Transverse colon (tissue), 4 donors: Measurements from ENCODE around the gene POMC. TPM values are rescaled to one million over a fixed set of nuclear protein-coding genes. Genes with fewer than 3 reads are reported as not detected.
A peak's percentile ranks its signal among the peaks of the same experiment; 100 is the strongest.
"Not testable (repeated sequence)": the region's sequence is repeated elsewhere in the genome, so short reads cannot be mapped to it uniquely, and the experiment has no call there.

Experiments used
- DNase-seq: peaks from one replicate; pipeline ENCODE4 v3.0.0-alpha.2; 2019
- H3K27ac ChIP-seq, 4 donors: fragments of 200-600 bp; sonication (generic); 2 replicates each; pipeline ENCODE4 v1.5.1; 2016 to 2018; ENCODE audit warnings: inconsistent platforms in 4 of 4
- H3K27me3 ChIP-seq: fragments of 200-600 bp; sonication (generic); 2 replicates; pipeline ENCODE4 v1.5.1; 2017; ENCODE audit warnings: inconsistent platforms
- H3K36me3 ChIP-seq, 4 donors: fragments of 200-600 bp; sonication (generic); 2 replicates each; pipeline ENCODE4 v1.5.1; 2017 to 2019; ENCODE audit warnings: inconsistent platforms in 4 of 4
- H3K4me1 ChIP-seq, 4 donors: fragments of 200-600 bp; sonication (generic); 2 replicates each; pipeline ENCODE4 v1.5.1; 2017 to 2020; ENCODE audit warnings: inconsistent platforms in 4 of 4
- H3K4me3 ChIP-seq, 4 donors: fragments of 200-600 bp; sonication (generic); 1 replicate in 1 of 4; 2 replicates in 3 of 4; pipeline versions ENCODE4 v1.5.1 to v1.6.1; 2017 to 2019; ENCODE audit warnings: inconsistent platforms in 4 of 4
- H3K9me3 ChIP-seq, 2 donors: fragments of 200-600 bp; sonication (generic); 2 replicates each; pipeline ENCODE4 v1.5.1; 2017 to 2019; ENCODE audit warnings: inconsistent platforms in 2 of 2
- EP300 ChIP-seq: sonication (generic); formaldehyde crosslinking; IDR thresholded peaks from one replicate; pipeline ENCODE4 v1.6.1; 2017; ENCODE audit warnings: antibody characterized with exemption, low read depth
- POLR2A ChIP-seq: fragments of 450-650 bp; IDR thresholded peaks from one replicate; pipeline ENCODE4 v1.6.1; 2016; ENCODE audit warnings: antibody characterized with exemption, mild to moderate bottlenecking, moderate library complexity
- POLR2AphosphoS5 ChIP-seq, 3 donors: sonication (generic); formaldehyde crosslinking; IDR thresholded peaks; one replicate each; pipeline ENCODE4 v1.6.1; 2016; ENCODE audit warnings: antibody characterized with exemption in 3 of 3
- WGBS, 2 donors: methylation state at CpG; one replicate each; pipeline ENCODE4 v1.1.5; 2018; ENCODE audit warnings: low coverage in 1 of 2; 5-methylcytosine and 5-hydroxymethylcytosine counted together
- in situ Hi-C, 4 donors: fragments of 200-750 bp; cut with MboI; loops; one replicate each; pipeline versions ENCODE4 v1.15.0 to v1.15.1; 2017; ENCODE audit warnings: low sequenced_read_pairs in 3 of 4, low pct_ligation_motif_present in 1 of 4, low pct_unique_long_range_greater_than_20kb in 1 of 4
- intact Hi-C: fragments of 100-400 bp; cut with DNase I; formaldehyde crosslinking; loops from one replicate; pipeline ENCODE4 v1.15.1; 2023; ENCODE audit warnings: low total_unique reads
- total RNA-seq, 4 donors: library from RNA; depleted of rRNA; stranded (reverse); fragments of >200 nt; gene quantifications; one replicate each; pipeline ENCODE4 v1.1.0, GENCODE V29; 2016
- TF ChIP-seq, protein P1 (sequence below), 5 experiments: fragments of 200-600 bp in 3 of 5; fragments of 450-650 bp in 2 of 5; sonication (generic) in 3 of 5; IDR thresholded peaks; 1 replicate in 2 of 5; 2 replicates in 3 of 5; pipeline ENCODE4 v1.5.1; 2016 to 2017; ENCODE audit warnings: antibody characterized with exemption in 5 of 5, inconsistent platforms in 3 of 5, mild to moderate bottlenecking in 2 of 5, moderate library complexity in 1 of 5

The POMC gene
- 1 to 10 TPM in 2 of 4 donors, not detected in 2; 7.9 to 9.0 TPM for total RNA-seq

DNA sequence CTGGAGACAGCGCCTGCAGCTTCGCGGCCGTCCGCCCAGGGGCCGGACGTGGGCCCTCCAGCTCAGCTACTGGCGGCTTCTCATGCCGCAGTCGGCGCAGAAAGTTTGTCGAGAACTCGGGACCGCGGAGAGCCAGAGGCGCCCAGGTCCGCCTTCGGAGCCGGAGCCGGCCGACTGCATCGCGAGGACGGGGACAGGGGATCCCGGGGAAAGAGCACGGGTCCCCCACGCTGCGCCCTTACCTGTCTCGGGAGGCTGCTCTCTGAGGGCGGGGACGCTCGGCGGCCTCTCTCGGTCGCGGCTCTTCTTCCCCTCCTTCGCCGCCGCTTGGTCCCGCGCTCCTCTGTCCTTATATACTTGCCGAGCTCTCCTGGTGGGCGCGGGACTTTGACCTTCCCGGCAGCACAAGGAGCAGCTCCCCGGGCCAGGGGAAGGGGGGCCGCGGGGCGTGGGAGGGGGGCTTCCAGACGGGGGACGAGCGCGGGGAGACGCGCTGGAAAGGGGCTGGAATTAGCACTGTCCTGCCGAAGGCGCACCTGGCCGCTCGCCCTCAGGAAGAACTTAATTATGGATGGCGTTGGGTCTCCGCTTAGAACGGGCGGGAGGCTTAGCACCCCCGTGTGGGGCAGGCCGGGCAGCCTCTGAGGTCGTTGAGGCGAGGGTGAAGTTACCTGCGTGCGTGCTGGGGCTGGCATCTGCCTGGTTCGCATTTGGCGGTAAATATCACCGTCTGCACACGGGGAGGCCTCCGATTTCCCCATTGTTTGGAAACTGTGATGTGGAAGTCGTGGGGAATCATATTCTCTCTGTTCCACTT lies at the start of gene POMC:
Gene POMC (minus strand): TSS at position 325 of the 817 bp plus-strand sequence. CDS start 3,808 bp downstream, outside the sequence.
- in situ Hi-C loops = no loop called here
- H3K27ac ChIP-seq = no peak within 1 kb of the TSS
- intact Hi-C loops = no loop called here
- H3K4me3 ChIP-seq = peak within 1 kb of the TSS; percentile 9 to 70 (median 31)
- peak; percentile 13 for DNase-seq
- no peaks in the 10 kb centered on the region for H3K9me3 ChIP-seq
- WGBS, 2 donors = 7% methylated on average over 57 of the region's 75 CpGs; no CpG with 5 or more reads in 1 of the 2 donors
- no peaks in the 10 kb centered on the region for H3K36me3 ChIP-seq
- peaks cover 0 to 13% (median 12%) of the 10 kb centered on the region in 4 donors for H3K4me1 ChIP-seq
- TF ChIP-seq POLR2AphosphoS5 (IDR thresholded peaks at IDR 0.05) (no peak), POLR2A (no peak), EP300 (no peak)
- TF ChIP-seq, protein P1, sequence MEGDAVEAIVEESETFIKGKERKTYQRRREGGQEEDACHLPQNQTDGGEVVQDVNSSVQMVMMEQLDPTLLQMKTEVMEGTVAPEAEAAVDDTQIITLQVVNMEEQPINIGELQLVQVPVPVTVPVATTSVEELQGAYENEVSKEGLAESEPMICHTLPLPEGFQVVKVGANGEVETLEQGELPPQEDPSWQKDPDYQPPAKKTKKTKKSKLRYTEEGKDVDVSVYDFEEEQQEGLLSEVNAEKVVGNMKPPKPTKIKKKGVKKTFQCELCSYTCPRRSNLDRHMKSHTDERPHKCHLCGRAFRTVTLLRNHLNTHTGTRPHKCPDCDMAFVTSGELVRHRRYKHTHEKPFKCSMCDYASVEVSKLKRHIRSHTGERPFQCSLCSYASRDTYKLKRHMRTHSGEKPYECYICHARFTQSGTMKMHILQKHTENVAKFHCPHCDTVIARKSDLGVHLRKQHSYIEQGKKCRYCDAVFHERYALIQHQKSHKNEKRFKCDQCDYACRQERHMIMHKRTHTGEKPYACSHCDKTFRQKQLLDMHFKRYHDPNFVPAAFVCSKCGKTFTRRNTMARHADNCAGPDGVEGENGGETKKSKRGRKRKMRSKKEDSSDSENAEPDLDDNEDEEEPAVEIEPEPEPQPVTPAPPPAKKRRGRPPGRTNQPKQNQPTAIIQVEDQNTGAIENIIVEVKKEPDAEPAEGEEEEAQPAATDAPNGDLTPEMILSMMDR (IDR thresholded peaks at IDR 0.05) = no peak
- H3K27me3 ChIP-seq = peaks cover 84% of the 10 kb centered on the region

DNA sequence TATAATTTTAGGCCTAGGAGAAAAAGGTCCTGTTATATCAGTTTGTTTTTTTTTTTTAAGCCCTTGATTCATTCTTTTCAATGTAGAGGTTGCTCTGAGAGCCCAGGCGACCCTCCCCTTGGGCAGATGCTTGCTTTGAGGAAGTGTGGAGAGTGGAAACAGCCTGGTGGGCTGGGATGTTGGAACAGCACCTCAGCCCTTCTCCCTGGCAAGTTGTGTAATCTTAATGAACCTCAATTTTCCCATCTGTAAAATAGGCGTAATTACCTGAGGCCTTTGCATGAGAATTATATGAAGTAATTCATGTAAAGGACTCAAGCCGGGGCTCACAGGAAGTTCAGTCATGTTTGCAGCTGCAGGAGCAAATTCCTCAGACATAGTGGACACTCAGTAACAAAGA lies 49.7 kb upstream of the POMC start:
- TF ChIP-seq EP300 = no peak
- TF ChIP-seq POLR2AphosphoS5 (IDR thresholded peaks at IDR 0.05) = no peak
- Histone ChIP-seq H3K9me3 (no peaks in the 10 kb centered on the region), H3K27me3 (no peaks in the 10 kb centered on the region), H3K4me1 (peaks cover 0 to 10% (median 7%) of the 10 kb centered on the region in 4 donors), H3K27ac (no peak overlapping the region), H3K36me3 (no peaks in the 10 kb centered on the region), H3K4me3 (no peak overlapping the region)
- DNase-seq = no peak
- in situ Hi-C loops = no loop called here
- intact Hi-C loops = no loop called here
- WGBS, 2 donors = 91 to 100% methylated on average over 2 to 3 of the region's 3 CpGs

DNA sequence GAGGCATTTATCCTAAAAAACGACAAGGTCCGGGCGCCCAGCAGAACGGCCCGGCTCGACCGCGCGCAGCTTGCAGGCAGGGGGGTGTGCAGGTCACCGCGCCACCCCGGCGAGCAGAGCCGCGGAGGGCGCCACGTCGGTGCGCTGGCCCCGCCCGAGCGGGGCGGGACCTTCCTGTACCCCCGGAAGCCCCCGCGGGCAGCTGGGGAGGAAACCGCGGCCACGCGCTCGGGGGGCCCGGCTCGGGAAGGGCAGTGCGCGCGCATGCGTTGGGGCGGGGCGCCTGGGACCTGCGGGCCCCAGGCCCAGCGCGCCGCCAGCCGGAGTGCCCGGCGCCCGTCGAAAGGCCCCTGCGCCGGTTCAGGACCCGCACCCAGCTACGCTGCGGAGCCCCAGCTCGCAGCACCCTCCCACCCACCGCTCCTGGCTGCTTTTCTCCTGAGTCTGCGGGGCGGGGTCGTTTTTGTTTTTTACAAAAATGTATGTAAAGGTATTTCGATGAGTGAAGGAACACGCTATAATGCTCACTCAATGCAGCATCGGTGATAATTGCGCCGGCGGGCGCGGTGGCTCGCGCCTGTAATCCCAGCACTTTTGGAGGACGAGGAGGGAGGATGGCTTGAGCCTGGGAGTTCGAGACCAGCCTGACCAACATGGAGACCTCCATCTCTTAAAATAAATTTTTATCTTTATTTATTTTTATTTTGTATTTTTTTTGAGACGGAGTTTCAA lies 47.7 kb upstream of the POMC start:
- peak; percentile 85 for DNase-seq
- intact Hi-C loops = no loop called here
- no peaks in the 10 kb centered on the region for H3K27me3 ChIP-seq

DNA sequence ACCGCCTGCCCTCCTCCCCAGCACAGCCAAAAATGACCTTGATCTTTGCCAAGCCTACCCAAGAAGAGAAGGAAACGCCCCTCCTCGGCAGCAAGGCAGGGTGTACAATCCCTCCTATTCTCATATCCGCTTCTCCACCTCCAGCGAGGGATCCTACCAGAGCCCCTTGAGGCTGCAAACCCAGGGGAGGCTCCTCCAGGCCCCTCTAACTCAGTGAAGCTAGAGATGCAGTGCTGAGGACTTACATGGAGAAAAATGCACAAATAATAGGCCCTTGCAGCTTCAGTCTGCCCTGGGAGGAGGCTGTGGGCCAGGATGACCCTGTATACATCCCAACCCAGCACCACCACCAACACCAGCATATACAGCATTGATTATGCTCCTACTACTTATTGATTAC lies 46.9 kb upstream of the POMC start:
- intact Hi-C loops = no loop called here
- no peak for TF ChIP-seq EP300
- TF ChIP-seq, protein P1 (IDR thresholded peaks at IDR 0.05) = no peak
- no peak for TF ChIP-seq POLR2A
- TF ChIP-seq POLR2AphosphoS5 (IDR thresholded peaks at IDR 0.05) = no peak
- Histone ChIP-seq H3K4me1 (peaks cover 0 to 10% (median 7%) of the 10 kb centered on the region in 4 donors), H3K27me3 (no peaks in the 10 kb centered on the region), H3K27ac (peak overlapping the region; percentile 72 to 84 (median 78)), H3K4me3 (no peak overlapping the region), H3K9me3 (no peaks in the 10 kb centered on the region), H3K36me3 (no peaks in the 10 kb centered on the region)
- no peak for DNase-seq
- 74% methylated on average over 5 of the region's 5 CpGs; no CpG with 5 or more reads in 1 of the 2 donors for WGBS, 2 donors
- in situ Hi-C loops = no loop called here

More for the DNA sequence above, 47.7 kb upstream of the POMC start:
- WGBS, 2 donors = 7 to 10% methylated on average over 13 to 44 of the region's 71 CpGs
- no peaks in the 10 kb centered on the region for H3K36me3 ChIP-seq
- H3K4me1 ChIP-seq = peaks cover 0 to 10% (median 7%) of the 10 kb centered on the region in 4 donors
- in situ Hi-C loops = no loop called here
- peak overlapping the region; percentile 72 to 84 (median 78) for H3K27ac ChIP-seq
- H3K4me3 ChIP-seq = peak overlapping the region; percentile 20 to 63 (median 51)
- TF ChIP-seq POLR2AphosphoS5 (IDR thresholded peaks at IDR 0.05) (peak in 1 of 3 donors; percentile 4), EP300 (no peak)
- no peaks in the 10 kb centered on the region for H3K9me3 ChIP-seq

DNA sequence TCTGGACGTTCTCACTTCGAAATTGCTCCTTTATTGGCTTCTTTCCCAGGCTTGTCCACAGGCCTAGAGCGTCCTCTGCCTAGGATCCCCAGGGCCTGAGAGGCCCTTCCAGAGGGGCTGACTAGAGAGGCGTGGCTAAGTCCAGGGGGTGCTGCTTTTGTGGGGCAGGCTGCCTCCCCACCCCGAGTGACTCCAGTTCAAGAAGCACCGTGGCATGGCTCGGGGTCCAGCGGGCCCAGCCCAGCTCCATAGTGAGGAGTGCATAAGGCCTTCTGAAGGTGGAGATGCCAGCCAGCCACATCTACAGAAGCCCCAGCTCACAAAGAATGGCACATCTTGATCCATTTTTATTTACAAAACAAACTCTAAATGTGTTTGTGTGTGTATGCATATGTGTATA lies 44.8 kb upstream of the POMC start:
- WGBS, 2 donors = 72% methylated on average over 8 of the region's 8 CpGs; no CpG with 5 or more reads in 1 of the 2 donors
- TF ChIP-seq POLR2AphosphoS5 (IDR thresholded peaks at IDR 0.05) (no peak), EP300 (no peak), POLR2A (no peak)
- TF ChIP-seq, protein P1 (IDR thresholded peaks at IDR 0.05) = no peak

DNA sequence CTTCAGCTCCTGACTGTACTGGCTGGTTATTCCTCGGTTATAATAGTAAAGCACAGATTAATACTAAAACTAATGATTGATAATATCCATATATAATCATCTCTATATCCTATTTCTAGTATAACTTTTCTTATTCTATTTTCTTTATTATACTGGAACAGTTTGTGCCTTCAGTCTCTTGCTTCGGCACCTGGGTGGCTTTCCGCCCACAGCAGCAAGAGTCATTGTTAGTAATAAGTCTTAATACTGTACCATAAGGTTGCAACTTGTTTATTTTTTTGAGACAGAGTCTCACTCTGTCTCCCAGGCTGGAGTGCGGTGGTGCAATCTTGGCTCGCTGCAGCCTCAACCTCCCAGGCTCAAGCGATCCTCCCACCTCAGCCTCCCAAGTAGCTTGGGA lies 42.5 kb upstream of the POMC start:
- H3K4me3 ChIP-seq, H3K9me3 ChIP-seq, intact Hi-C loops, H3K27me3 ChIP-seq, DNase-seq, in situ Hi-C loops, H3K4me1 ChIP-seq, H3K27ac ChIP-seq, H3K36me3 ChIP-seq: not testable (repeated sequence)
- 92 to 93% methylated on average over 3 to 6 of the region's 6 CpGs for WGBS, 2 donors

More for the DNA sequence above, 44.8 kb upstream of the POMC start:
- Histone ChIP-seq H3K4me3 (no peak overlapping the region), H3K9me3 (no peaks in the 10 kb centered on the region), H3K27me3 (no peaks in the 10 kb centered on the region), H3K36me3 (no peaks in the 10 kb centered on the region), H3K27ac (no peak overlapping the region), H3K4me1 (peaks cover 0 to 10% (median 7%) of the 10 kb centered on the region in 4 donors)
- intact Hi-C loops = no loop called here
- no peak for DNase-seq
- in situ Hi-C loops = no loop called here
